ENCODE data around the gene ZNF883. TPM values are rescaled to one million over a fixed set of nuclear protein-coding genes. Genes with fewer than 3 reads are reported as not detected.

Gene ZNF883
- total RNA-seq, 6 experiments from 2014 or later = 0.15 TPM; not detected in 5

GRCh38 chr9:112914524-112914923, 97.5 kb downstream of the ZNF883 start:
- Histone ChIP-seq H3K9me3 (no peaks in the 10 kb centered on the region), H3K4me3 (no peak overlapping the region), H3K27me3 (no peaks in the 10 kb centered on the region), H3K27ac (no peak overlapping the region), H3K36me3 (no peaks in the 10 kb centered on the region), H3K4me1 (no peaks in the 10 kb centered on the region)
- intact Hi-C loops (cut with DNase I) = no loop called here
- ATAC-seq = no peak
- TF ChIP-seq POLR2A (IDR thresholded peaks at IDR 0.05) (no peak), CTCF (IDR thresholded peaks at IDR 0.05) (no peak)
- DNase-seq = no peak
- 86% methylated on average over 2 of the region's 2 CpGs for WGBS (ENCODE audit: insufficient coverage, low coverage, low lambda C conversion rate, missing lambda C conversion rate)

- H3K4me3 ChIP-seq = no peak overlapping the region
- TF ChIP-seq CTCF (IDR thresholded peaks at IDR 0.05) (no peak), POLR2A (IDR thresholded peaks at IDR 0.05) (no peak)
- H3K4me1 ChIP-seq = no peaks in the 10 kb centered on the region
- no peaks in the 10 kb centered on the region for H3K36me3 ChIP-seq
- intact Hi-C loops (cut with DNase I) = no loop called here
- no peaks in the 10 kb centered on the region for H3K9me3 ChIP-seq
- no peaks in the 10 kb centered on the region for H3K27me3 ChIP-seq
- ATAC-seq = no peak
- H3K27ac ChIP-seq = no peak overlapping the region
- DNase-seq = no peak
- WGBS (ENCODE audit: insufficient coverage, low coverage, low lambda C conversion rate, missing lambda C conversion rate) = 80% methylated on average over 3 of the region's 4 CpGs
Measured at GRCh38 chr9:112913326-112913725, 98.7 kb downstream of the ZNF883 start.

GRCh38 chr9:112912636-112913035, 99.4 kb downstream of the ZNF883 start:
- TF ChIP-seq CTCF (IDR thresholded peaks at IDR 0.05) (no peak), POLR2A (IDR thresholded peaks at IDR 0.05) (no peak)
- Histone ChIP-seq H3K27me3 (no peaks in the 10 kb centered on the region), H3K4me1 (no peaks in the 10 kb centered on the region), H3K9me3 (no peaks in the 10 kb centered on the region), H3K27ac (no peak overlapping the region), H3K36me3 (no peaks in the 10 kb centered on the region), H3K4me3 (no peak overlapping the region)
- WGBS (ENCODE audit: insufficient coverage, low coverage, low lambda C conversion rate, missing lambda C conversion rate) = 69% methylated on average over 2 of the region's 3 CpGs
- intact Hi-C loops (cut with DNase I) = no loop called here
- DNase-seq = no peak
- no peak for ATAC-seq

GRCh38 chr9:112911736-112912135, 100.3 kb downstream of the ZNF883 start:
- Histone ChIP-seq H3K36me3 (no peaks in the 10 kb centered on the region), H3K27me3 (no peaks in the 10 kb centered on the region), H3K27ac (no peak overlapping the region), H3K4me1 (no peaks in the 10 kb centered on the region), H3K4me3 (no peak overlapping the region), H3K9me3 (no peaks in the 10 kb centered on the region)
- intact Hi-C loops (cut with DNase I) = no loop called here
- TF ChIP-seq CTCF (IDR thresholded peaks at IDR 0.05) = no peak
- TF ChIP-seq POLR2A (IDR thresholded peaks at IDR 0.05) = no peak
- DNase-seq (no peak), ATAC-seq (no peak)
- WGBS (ENCODE audit: insufficient coverage, low coverage, low lambda C conversion rate, missing lambda C conversion rate) = 60% methylated on average over 1 of the region's 2 CpGs

Other genes with a start within 250 kb of the ZNF883 start
- gene SLC46A2, start 121.3 kb downstream of the ZNF883 start, total RNA-seq = under 1 TPM in 3 of 6 experiments, not detected in 3; 0.18 to 0.50 (median 0.25) TPM
- gene ZFP37, start 44.5 kb upstream of the ZNF883 start, total RNA-seq = 1 to 10 TPM in 1 of 6 experiments, under 1 TPM in 5; 0.28 to 1.1 (median 0.41) TPM
- gene SLC31A2, start 138.8 kb upstream of the ZNF883 start, total RNA-seq = 10 to 100 TPM; 11.5 to 43.4 (median 25.0) TPM
- gene FKBP15, start 209.1 kb upstream of the ZNF883 start, total RNA-seq = 10 to 100 TPM; 11.1 to 17.2 (median 12.8) TPM
- 10 to 100 TPM; 48.0 to 92.6 (median 71.5) TPM for gene SLC31A1, start 209.4 kb upstream of the ZNF883 start, total RNA-seq

Data from right lobe of liver (tissue), 6 donors.